HL-60/S4 treated with retinoic acid at 250 ng/mL for 4 days and 3 days (cell line): ENCODE results near the gene KRT3.

Experiments
- in situ Hi-C: fragments of 300-500 bp; cut with MboI; formaldehyde crosslinking; loops from 2 replicates; pipeline ENCODE4 v1.7.0; 2022; ENCODE audit warnings: low sequenced_read_pairs

The KRT3 gene

GRCh38 chr12:52741375-52742195 is 54.3 kb downstream of the KRT3 start:
- in situ Hi-C loops, result no loop called here

DNA sequence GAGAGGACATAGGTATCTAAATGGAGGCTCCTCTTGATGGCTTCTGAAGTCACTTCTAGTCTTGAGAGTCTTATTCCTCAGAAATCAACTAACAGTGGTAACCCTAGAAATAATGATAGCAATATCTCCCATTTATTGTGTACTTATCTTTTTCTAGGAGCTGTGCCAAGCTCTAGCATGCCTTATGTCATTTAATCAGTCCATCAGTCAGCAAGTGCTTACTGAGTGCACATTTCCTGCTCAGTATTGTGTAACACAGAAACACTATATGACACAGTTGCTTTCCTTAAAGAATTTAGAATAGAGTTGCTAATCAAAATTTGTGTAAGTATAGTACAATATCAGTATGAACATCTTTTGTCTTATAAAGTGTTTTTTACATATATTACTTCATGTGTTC is 55.3 kb downstream of the KRT3 start:
- in situ Hi-C loops, result no loop called here

- in situ Hi-C loops, result no loop called here
Observed at GRCh38 chr12:52739963-52740362, 56.0 kb downstream of the KRT3 start.
